Left ventricle myocardium inferior (tissue), 1 donor: ENCODE results near the gene COMMD6. TPM values are rescaled to one million over a fixed set of nuclear protein-coding genes. Genes with fewer than 3 reads are reported as not detected.

ENCODE experiments used
- total RNA-seq: library from RNA; stranded (reverse); fragmentation: NEBNext Ultra II Directional; extraction: Animal tissue kit (Norgen Biotek cat#: 25700); gene quantifications from one replicate; pipeline ENCODE4 v1.2.1, GENCODE V29; 2021
- donor health status: DM: no; HTN: yes; CAD: no; lungs with severe emphysema.

Gene COMMD6
- total RNA-seq, 1 donor from 2014 or later, result 145 TPM

Other genes starting within 250 kb of the COMMD6 start
- gene TBC1D4, start 55.7 kb downstream of the COMMD6 start, total RNA-seq, result 97.5 TPM
- 23.2 TPM for gene UCHL3, start 11.9 kb upstream of the COMMD6 start, total RNA-seq
- 446 TPM for gene LMO7, start 98.5 kb upstream of the COMMD6 start, total RNA-seq